K562 (cell line): Measurements from ENCODE around the gene ARHGAP31. TPM values are rescaled to one million over a fixed set of nuclear protein-coding genes. Genes with fewer than 3 reads are reported as not detected.
A peak's percentile ranks its signal among the peaks of the same experiment; 100 is the strongest.

Source experiments
- CBX5 ChIP-seq: IDR thresholded peaks from 2 replicates; pipeline ENCODE4 v1.6.1; 2014; ENCODE audit warnings: low read depth, borderline replicate concordance
- KDM4B ChIP-seq, 2 experiments: fragments of 450-650 bp in 1 of 2; sonication (generic) in 1 of 2; IDR thresholded peaks; 2 replicates each; pipeline ENCODE4 v1.6.1; 2016 to 2017; ENCODE audit warnings: borderline replicate concordance in 2 of 2, antibody characterized with exemption in 1 of 2, low read depth in 1 of 2, mild to moderate bottlenecking in 1 of 2
- LCOR ChIP-seq: sonication (generic); formaldehyde crosslinking; IDR thresholded peaks from 2 replicates; pipeline ENCODE4 v1.8.0; 2022; ENCODE audit warnings: mild to moderate bottlenecking, missing genetic modification reagents
- MXI1 ChIP-seq: IDR thresholded peaks from 2 replicates; pipeline ENCODE4 v1.6.1; 2011; ENCODE audit warnings: low read depth, mild to moderate bottlenecking, improper control_type of control experiment, low read length
- NFE2 ChIP-seq: IDR thresholded peaks from 2 replicates; pipeline ENCODE4 v1.6.1; 2014; ENCODE audit warnings: antibody characterized with exemption, low read depth
- NFIX ChIP-seq: fragments of 250-450 bp; sonication (Bioruptor Pico); IDR thresholded peaks from 2 replicates; pipeline ENCODE4 v1.4.0; 2020; ENCODE audit warnings: low read depth, mild to moderate bottlenecking, moderate library complexity
- RBBP5 ChIP-seq: fragments of 200-600 bp; sonication (generic); IDR thresholded peaks from 2 replicates; pipeline ENCODE4 v1.6.1; 2012; ENCODE audit warnings: borderline replicate concordance, mild to moderate bottlenecking, low read length, control low read depth, inconsistent platforms; ENCODE audit not compliant: insufficient read depth, poor library complexity, severe bottlenecking
- U2AF2 ChIP-seq: fragments of 200-400 bp; formaldehyde crosslinking; optimal IDR thresholded peaks from 2 replicates; pipeline ENCODE3; 2017; ENCODE audit warnings: low read depth, mild to moderate bottlenecking, low read length
- ZBTB7A ChIP-seq: IDR thresholded peaks from 2 replicates; pipeline ENCODE4 v1.6.1; 2011; ENCODE audit warnings: low read depth, mild to moderate bottlenecking, low read length, moderate library complexity, borderline replicate concordance; ENCODE audit not compliant: control insufficient read depth
- ZFP1 ChIP-seq: fragments of 450-650 bp; formaldehyde crosslinking; IDR thresholded peaks from 2 replicates; pipeline ENCODE4 v1.4.0; 2020; ENCODE audit warnings: mild to moderate bottlenecking, mixed read lengths
- ZNF184 ChIP-seq: sonication (generic); formaldehyde crosslinking; IDR thresholded peaks from 2 replicates; pipeline ENCODE4 v1.5.0; 2020; ENCODE audit warnings: missing genetic modification reagents
- ZNF764 ChIP-seq: fragments of 250-450 bp; sonication (Bioruptor Pico); IDR thresholded peaks from 2 replicates; pipeline ENCODE4 v1.4.0; 2020; ENCODE audit warnings: low read depth, mild to moderate bottlenecking, moderate library complexity
- polyA plus RNA-seq, 8 experiments: library from polyadenylated mRNA; depleted of rRNA in 4 of 8; stranded (reverse) in 5 of 8; unstranded in 3 of 8; fragments of >200 nt; fragmentation: Nextera tagmentation in 2 of 8; fragmentation: Illumina TruSeq in 1 of 8; extraction: Ambion mirVana in 2 of 8; extraction: Trizol in 1 of 8; gene quantifications; 2 replicates each; pipeline versions ENCODE4 v1.2.1 to v1.2.3, GENCODE V29; 2011 to 2014; ENCODE audit warnings: inconsistent platforms in 1 of 8, missing spikeins in 1 of 8
- total RNA-seq, 7 experiments: library from RNA; depleted of rRNA in 6 of 7; stranded (reverse); fragments of >200 nt in 6 of 7; fragmentation: Illumina TruSeq in 2 of 7; extraction: Trizol in 2 of 7; gene quantifications; 2 replicates each; pipeline versions ENCODE4 v1.2.1 to v1.2.3, GENCODE V29; 2011 to 2021; ENCODE audit warnings: low replicate concordance in 1 of 7
- TF ChIP-seq, protein P1 (sequence below), 2 experiments: fragments of 450-650 bp; IDR thresholded peaks; 2 replicates each; pipeline ENCODE4 v1.6.1; 2016; ENCODE audit warnings: mild to moderate bottlenecking in 2 of 2, borderline replicate concordance in 1 of 2, low read depth in 1 of 2, moderate library complexity in 1 of 2
- TF ChIP-seq, protein P2 (sequence below), 2 experiments: fragments of 450-650 bp; IDR thresholded peaks; 2 replicates each; pipeline ENCODE4 v1.6.1; 2016
- TF ChIP-seq, protein P3 (sequence below): fragments of 250-450 bp; sonication (Bioruptor Pico); IDR thresholded peaks from 2 replicates; pipeline ENCODE4 v1.8.0; 2022; ENCODE audit warnings: moderate library complexity, mild to moderate bottlenecking, inconsistent platforms

Gene ARHGAP31
- total and polyA plus RNA-seq, 9 of the 15 experiments (the other 6 are each of a cell fraction or from before 2014, with no cell fraction given) = under 0.01 to 0.13 (median 0.06) TPM; not detected in 5

DNA sequence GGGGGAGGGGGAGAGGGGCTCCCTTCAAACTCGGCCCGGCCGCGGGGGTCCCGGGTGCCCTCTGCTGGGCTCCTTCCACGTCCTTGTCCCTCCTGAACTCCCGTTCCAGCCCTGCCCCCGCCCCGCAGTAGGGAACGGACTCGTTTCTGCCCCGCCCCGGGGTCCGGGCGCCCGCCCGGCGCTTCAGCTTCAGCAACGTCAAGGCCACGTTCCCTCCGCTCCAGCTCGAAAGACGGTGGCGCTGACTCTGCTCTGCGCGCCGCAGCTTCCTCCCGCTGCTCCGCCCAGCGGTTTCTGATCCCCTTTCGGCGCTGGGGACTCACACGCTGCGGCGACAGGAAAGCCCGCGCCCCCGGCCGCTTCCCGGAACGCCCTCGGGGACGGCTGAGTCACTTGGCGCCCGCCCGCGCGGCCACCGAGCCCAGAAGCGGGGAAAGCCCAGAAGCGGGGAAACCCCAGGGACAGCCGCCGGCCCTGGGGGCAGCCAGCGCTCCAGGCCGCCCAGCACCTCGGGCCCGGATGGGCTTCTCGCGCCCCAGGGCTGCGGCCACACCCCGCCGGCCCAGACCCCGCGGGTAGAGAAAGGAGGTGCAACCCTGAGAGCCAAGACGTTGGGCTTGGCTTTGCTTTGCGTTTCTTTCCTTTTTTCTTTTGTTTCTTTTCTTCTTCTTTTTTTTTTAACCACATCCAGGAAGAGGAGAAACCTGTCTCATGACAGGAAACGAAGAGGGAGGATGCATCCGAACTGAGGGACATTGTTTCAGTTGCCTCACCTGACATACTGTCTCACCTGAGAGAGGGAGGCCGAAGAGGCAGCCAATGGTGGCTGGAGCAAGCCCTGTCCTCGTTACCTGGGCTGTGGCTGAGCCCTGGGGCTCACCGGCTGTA is 28.9 kb downstream of the ARHGAP31 start (continued):
- TF ChIP-seq, protein P1, sequence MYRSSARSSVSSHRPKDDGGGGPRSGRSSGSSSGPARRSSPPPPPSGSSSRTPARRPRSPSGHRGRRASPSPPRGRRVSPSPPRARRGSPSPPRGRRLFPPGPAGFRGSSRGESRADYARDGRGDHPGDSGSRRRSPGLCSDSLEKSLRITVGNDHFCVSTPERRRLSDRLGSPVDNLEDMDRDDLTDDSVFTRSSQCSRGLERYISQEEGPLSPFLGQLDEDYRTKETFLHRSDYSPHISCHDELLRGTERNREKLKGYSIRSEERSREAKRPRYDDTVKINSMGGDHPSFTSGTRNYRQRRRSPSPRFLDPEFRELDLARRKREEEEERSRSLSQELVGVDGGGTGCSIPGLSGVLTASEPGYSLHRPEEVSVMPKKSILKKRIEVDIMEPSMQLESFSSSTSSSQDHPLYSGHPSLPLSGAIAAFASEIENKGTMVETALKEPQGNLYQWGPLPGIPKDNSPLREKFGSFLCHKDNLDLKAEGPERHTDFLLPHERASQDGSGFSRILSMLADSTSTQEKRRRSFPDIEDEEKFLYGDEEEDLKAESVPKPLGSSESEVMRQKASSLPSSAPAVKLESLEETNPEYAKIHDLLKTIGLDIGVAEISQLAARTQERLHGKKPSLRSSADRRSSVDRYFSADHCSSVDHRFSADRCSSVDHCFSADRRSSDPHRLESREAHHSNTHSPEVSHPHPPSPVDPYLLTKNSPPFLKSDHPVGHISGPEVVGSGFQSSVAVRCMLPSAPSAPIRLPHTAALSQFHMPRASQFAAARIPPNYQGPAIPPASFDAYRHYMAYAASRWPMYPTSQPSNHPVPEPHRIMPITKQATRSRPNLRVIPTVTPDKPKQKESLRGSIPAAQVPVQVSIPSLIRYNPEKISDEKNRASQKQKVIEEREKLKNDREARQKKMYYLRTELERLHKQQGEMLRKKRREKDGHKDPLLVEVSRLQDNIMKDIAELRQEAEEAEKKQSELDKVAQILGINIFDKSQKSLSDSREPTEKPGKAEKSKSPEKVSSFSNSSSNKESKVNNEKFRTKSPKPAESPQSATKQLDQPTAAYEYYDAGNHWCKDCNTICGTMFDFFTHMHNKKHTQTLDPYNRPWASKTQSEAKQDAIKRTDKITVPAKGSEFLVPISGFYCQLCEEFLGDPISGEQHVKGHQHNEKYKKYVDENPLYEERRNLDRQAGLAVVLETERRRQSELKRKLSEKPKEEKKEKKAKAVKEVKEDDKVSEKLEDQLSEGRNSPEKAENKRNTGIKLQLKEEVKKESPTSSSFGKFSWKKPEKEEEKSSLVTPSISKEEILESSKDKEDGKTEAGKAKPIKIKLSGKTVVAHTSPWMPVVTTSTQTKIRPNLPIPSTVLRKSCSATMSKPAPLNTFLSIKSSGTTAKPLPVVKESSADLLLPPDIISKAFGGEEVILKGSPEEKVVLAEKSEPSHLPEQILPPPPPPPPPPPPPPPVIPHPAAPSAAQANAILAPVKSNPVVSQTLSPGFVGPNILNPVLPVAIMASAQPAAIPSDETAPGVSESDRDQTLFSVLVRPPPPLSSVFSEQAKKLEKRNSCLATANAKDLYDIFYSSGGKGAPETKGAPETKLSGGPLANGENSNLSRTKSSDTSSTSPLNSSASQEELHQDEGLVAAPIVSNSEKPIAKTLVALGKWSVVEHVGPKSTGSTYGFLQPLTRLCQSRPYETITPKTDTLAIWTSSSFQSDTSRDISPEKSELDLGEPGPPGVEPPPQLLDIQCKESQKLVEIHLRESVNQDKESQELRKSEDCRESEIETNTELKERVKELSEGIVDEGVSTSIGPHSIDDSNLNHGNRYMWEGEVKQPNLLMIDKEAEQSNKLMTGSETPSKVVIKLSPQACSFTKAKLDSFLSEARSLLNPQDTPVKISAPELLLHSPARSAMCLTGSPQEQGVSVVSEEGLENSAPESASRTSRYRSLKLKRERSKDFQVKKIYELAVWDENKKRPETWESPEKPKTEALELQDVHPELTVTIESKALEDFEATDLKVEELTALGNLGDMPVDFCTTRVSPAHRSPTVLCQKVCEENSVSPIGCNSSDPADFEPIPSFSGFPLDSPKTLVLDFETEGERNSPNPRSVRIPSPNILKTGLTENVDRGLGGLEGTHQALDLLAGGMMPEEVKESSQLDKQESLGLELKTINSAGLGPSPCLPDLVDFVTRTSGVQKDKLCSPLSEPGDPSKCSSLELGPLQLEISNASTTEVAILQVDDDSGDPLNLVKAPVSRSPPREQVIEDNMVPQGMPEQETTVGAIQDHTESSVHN (IDR thresholded peaks at IDR 0.05; ENCODE audit: borderline replicate concordance in 1 of 2, low read depth in 1 of 2) = no peak
- TF ChIP-seq U2AF2 = no peak
- no peak for TF ChIP-seq RBBP5
- no peak for TF ChIP-seq NFIX (CRISPR knock-in tag)
- TF ChIP-seq LCOR (CRISPR knock-in tag) = no peak
- peak; percentile 56 for TF ChIP-seq NFE2
- TF ChIP-seq ZFP1 (CRISPR knock-in tag) = no peak
- TF ChIP-seq ZBTB7A = peak; percentile 51; the same call in 1 of the 2 replicates
- TF ChIP-seq KDM4B (IDR thresholded peaks at IDR 0.05; ENCODE audit: borderline replicate concordance in 2 of 2, low read depth in 1 of 2) = no peak
- TF ChIP-seq MXI1 = no peak
- TF ChIP-seq, protein P2, sequence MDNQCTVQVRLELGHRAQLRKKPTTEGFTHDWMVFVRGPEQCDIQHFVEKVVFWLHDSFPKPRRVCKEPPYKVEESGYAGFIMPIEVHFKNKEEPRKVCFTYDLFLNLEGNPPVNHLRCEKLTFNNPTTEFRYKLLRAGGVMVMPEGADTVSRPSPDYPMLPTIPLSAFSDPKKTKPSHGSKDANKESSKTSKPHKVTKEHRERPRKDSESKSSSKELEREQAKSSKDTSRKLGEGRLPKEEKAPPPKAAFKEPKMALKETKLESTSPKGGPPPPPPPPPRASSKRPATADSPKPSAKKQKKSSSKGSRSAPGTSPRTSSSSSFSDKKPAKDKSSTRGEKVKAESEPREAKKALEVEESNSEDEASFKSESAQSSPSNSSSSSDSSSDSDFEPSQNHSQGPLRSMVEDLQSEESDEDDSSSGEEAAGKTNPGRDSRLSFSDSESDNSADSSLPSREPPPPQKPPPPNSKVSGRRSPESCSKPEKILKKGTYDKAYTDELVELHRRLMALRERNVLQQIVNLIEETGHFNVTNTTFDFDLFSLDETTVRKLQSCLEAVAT (IDR thresholded peaks at IDR 0.05) = no peak
- TF ChIP-seq CBX5 = no peak
- TF ChIP-seq, protein P3, sequence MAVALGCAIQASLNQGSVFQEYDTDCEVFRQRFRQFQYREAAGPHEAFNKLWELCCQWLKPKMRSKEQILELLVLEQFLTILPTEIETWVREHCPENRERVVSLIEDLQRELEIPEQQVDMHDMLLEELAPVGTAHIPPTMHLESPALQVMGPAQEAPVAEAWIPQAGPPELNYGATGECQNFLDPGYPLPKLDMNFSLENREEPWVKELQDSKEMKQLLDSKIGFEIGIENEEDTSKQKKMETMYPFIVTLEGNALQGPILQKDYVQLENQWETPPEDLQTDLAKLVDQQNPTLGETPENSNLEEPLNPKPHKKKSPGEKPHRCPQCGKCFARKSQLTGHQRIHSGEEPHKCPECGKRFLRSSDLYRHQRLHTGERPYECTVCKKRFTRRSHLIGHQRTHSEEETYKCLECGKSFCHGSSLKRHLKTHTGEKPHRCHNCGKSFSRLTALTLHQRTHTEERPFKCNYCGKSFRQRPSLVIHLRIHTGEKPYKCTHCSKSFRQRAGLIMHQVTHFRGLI (CRISPR knock-in tag) = no peak
- no peak for TF ChIP-seq ZNF764
- no peak for TF ChIP-seq ZNF184 (CRISPR knock-in tag)
